ENCODE results near the gene UBE2C. TPM values are rescaled to one million over a fixed set of nuclear protein-coding genes. Genes with fewer than 3 reads are reported as not detected.
"Not testable (repeated sequence)": the region's sequence is repeated elsewhere in the genome, so short reads cannot be mapped to it uniquely, and the experiment has no call there.

The UBE2C gene
- polyA plus RNA-seq, 3 donors = 0.15 to 0.58 TPM; not detected in 1

- peaks cover 33% of the 10 kb centered on the region for H4K20me1 ChIP-seq (ENCODE audit: insufficient read depth, low read length)
- intact Hi-C loops (cut with micrococcal nuclease) = loop anchor here (10.0 kb wide), 2 partner anchors 302 to 322 kb away; partner anchors contain the start of gene CD40 (in 1 of the 2)
- DNase-seq = peak; percentile 67 to 90 (median 77)
- Mint-ChIP-seq H3K9me3 (no peaks in the 10 kb centered on the region), H3K36me3 (peaks cover 35 to 39% of the 10 kb centered on the region in 2 donors), H3K4me3 (peak overlapping the region; percentile 93 to 97), H3K4me1 (peaks cover 14% of the 10 kb centered on the region), H3K27me3 (ENCODE audit: low read depth in 3 of 3) (peaks cover 0 to 2% (median 0%) of the 10 kb centered on the region in 3 donors), H3K27ac (peak overlapping the region; percentile 97 to 99 (median 99))
- no peak for TF ChIP-seq CTCF (IDR thresholded peaks at IDR 0.05)
- peaks cover 18 to 22% of the 10 kb centered on the region in 2 donors for H3K4me1 ChIP-seq (ENCODE audit: control insufficient read depth in 1 of 2, insufficient read depth in 2 of 2, low read length in 2 of 2)
- H2AFZ ChIP-seq (ENCODE audit: insufficient read depth, low read depth, low read length, poor library complexity, severe bottlenecking) = peak overlapping the region; percentile 55
- H3K27ac ChIP-seq (ENCODE audit: low read depth in 1 of 2, low read length in 2 of 2) = peak overlapping the region; percentile 98
- 3% methylated on average over 11 of the region's 19 CpGs for WGBS (ENCODE audit: insufficient coverage)
- H3K9me3 ChIP-seq (replicated peaks in 1 of 2; ENCODE audit: control insufficient read depth in 1 of 2, insufficient read depth in 1 of 2, low read length in 2 of 2) = no peaks in the 10 kb centered on the region
- peak overlapping the region; percentile 99 for H3K9ac ChIP-seq (ENCODE audit: insufficient read depth, low read length, poor library complexity, severe bottlenecking)
- peak overlapping the region; percentile 90 for H3K4me2 ChIP-seq (replicated peaks; ENCODE audit: extremely low read depth, low read length, poor library complexity, severe bottlenecking)
- peaks cover 34 to 37% of the 10 kb centered on the region in 2 donors for H3K36me3 ChIP-seq (replicated peaks in 1 of 2; ENCODE audit: control insufficient read depth in 1 of 2, insufficient read depth in 2 of 2, low read length in 2 of 2)
- H3K27me3 ChIP-seq (ENCODE audit: control insufficient read depth in 2 of 2, insufficient read depth in 2 of 2, low read length in 2 of 2) = no peaks in the 10 kb centered on the region
- H3K4me3 ChIP-seq (replicated peaks in 1 of 3; ENCODE audit: low read depth in 2 of 3, low read length in 3 of 3) = peak overlapping the region; percentile 90 to 96 (median 95)
- H3K79me2 ChIP-seq (ENCODE audit: insufficient read depth, low read length) = peaks cover 49% of the 10 kb centered on the region
These were observed 19.9 kb upstream of the UBE2C start for GRCh38 chr20:45792317-45793118.

DNA sequence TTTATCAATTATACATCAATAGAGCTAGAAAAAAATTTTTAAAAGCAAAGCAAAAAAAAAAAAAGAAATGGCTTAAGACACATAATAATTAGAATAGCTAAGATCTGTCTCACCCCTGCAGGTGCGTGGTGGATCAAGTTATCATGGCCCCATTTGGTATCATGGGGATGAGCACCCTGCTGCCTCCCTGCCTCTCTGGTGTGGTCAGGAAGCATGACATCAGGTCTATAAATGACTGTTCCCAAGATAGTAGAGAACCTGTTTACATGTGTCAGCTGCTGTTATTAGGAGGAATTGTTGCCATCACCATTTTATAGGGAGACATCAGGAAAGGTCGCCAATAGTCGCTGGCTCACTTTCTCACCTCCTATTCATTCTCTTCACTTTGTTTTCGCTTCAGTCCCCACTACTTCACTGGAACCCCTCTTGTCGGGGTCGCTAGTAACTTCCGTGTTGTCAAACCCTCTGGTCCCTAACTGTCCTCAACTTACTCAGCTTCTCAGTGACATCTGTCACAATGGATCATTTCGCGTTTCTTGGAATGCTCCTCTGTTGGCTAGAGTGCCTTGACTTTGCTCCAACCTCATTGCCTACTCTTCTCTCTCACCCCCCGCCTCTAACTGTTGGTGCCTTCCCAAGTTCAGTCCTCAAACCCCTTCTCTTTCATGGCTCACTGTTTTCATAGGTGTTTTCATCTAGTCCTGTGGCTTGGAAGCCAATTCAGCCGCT is 15.9 kb upstream of the UBE2C start:
- Histone ChIP-seq H4K20me1 (ENCODE audit: insufficient read depth, low read length) (peaks cover 61% of the 10 kb centered on the region), H3K9me3 (replicated peaks in 1 of 2; ENCODE audit: control insufficient read depth in 1 of 2, insufficient read depth in 1 of 2, low read length in 2 of 2) (no peaks in the 10 kb centered on the region), H3K27me3 (ENCODE audit: control insufficient read depth in 2 of 2, insufficient read depth in 2 of 2, low read length in 2 of 2) (no peaks in the 10 kb centered on the region), H3K4me2 (replicated peaks; ENCODE audit: extremely low read depth, low read length, poor library complexity, severe bottlenecking) (no peak overlapping the region), H2AFZ (ENCODE audit: insufficient read depth, low read depth, low read length, poor library complexity, severe bottlenecking) (no peak overlapping the region), H3K27ac (ENCODE audit: low read depth in 1 of 2, low read length in 2 of 2) (no peak overlapping the region), H3K36me3 (replicated peaks in 1 of 2; ENCODE audit: control insufficient read depth in 1 of 2, insufficient read depth in 2 of 2, low read length in 2 of 2) (peaks cover 46% of the 10 kb centered on the region in 2 donors), H3K4me3 (replicated peaks in 1 of 3; ENCODE audit: low read depth in 2 of 3, low read length in 3 of 3) (no peak overlapping the region), H3K4me1 (ENCODE audit: control insufficient read depth in 1 of 2, insufficient read depth in 2 of 2, low read length in 2 of 2) (peaks cover 16 to 18% of the 10 kb centered on the region in 2 donors), H3K9ac (ENCODE audit: insufficient read depth, low read length, poor library complexity, severe bottlenecking) (no peak overlapping the region), H3K79me2 (ENCODE audit: insufficient read depth, low read length) (peaks cover 58% of the 10 kb centered on the region)
- intact Hi-C loops (cut with micrococcal nuclease) = loop anchor here (10.0 kb wide), 2 partner anchors 298 to 318 kb away; partner anchors contain the start of gene CD40 (in 1 of the 2)
- Mint-ChIP-seq H3K27ac (peak overlapping the region in 3 of 7 donors; percentile 33 to 75 (median 73)), H3K27me3 (ENCODE audit: low read depth in 3 of 3) (peaks cover 0 to 2% (median 0%) of the 10 kb centered on the region in 3 donors), H3K4me1 (peaks cover 23% of the 10 kb centered on the region), H3K36me3 (peaks cover 44 to 57% of the 10 kb centered on the region in 2 donors), H3K9me3 (no peaks in the 10 kb centered on the region), H3K4me3 (no peak overlapping the region)
- DNase-seq = no peak
- TF ChIP-seq CTCF (IDR thresholded peaks at IDR 0.05) = no peak
- WGBS (ENCODE audit: insufficient coverage) = over 99% methylated on average over 11 of the region's 11 CpGs

DNA sequence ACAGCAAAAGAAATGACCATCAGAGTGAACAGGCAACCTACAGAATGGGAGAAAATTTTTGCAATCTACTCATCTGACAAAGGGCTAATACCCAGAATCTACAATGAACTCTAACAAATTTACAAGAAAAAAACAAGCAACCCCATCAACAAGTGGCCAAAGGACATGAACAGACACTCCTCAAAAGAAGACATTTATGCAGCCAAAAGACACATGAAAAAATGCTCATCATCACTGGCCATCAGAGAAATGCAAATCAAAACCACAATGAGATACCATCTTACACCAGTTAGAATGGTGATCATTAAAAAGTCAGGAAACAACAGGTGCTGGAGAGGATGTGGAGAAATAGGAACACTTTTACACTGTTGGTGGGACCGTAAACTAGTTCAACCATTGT is 14.9 kb upstream of the UBE2C start:
- DNase-seq; H3K9ac ChIP-seq (ENCODE audit: insufficient read depth, low read length, poor library complexity, severe bottlenecking); H3K27me3 Mint-ChIP-seq (ENCODE audit: low read depth in 3 of 3); H3K27me3 ChIP-seq (ENCODE audit: control insufficient read depth in 2 of 2, insufficient read depth in 2 of 2, low read length in 2 of 2); H2AFZ ChIP-seq (ENCODE audit: insufficient read depth, low read depth, low read length, poor library complexity, severe bottlenecking); H3K4me3 Mint-ChIP-seq; H3K4me3 ChIP-seq (replicated peaks in 1 of 3; ENCODE audit: low read depth in 2 of 3, low read length in 3 of 3); H3K9me3 ChIP-seq (replicated peaks in 1 of 2; ENCODE audit: control insufficient read depth in 1 of 2, insufficient read depth in 1 of 2, low read length in 2 of 2); H3K27ac ChIP-seq (ENCODE audit: low read depth in 1 of 2, low read length in 2 of 2); H3K4me2 ChIP-seq (replicated peaks; ENCODE audit: extremely low read depth, low read length, poor library complexity, severe bottlenecking); H3K27ac Mint-ChIP-seq; H3K9me3 Mint-ChIP-seq: not testable (repeated sequence)
- Histone ChIP-seq H4K20me1 (ENCODE audit: insufficient read depth, low read length) (peaks cover 68% of the 10 kb centered on the region), H3K4me1 (ENCODE audit: control insufficient read depth in 1 of 2, insufficient read depth in 2 of 2, low read length in 2 of 2) (peaks cover 12 to 13% of the 10 kb centered on the region in 2 donors), H3K36me3 (replicated peaks in 1 of 2; ENCODE audit: control insufficient read depth in 1 of 2, insufficient read depth in 2 of 2, low read length in 2 of 2) (peaks cover 56 to 57% of the 10 kb centered on the region in 2 donors), H3K79me2 (ENCODE audit: insufficient read depth, low read length) (peaks cover 51% of the 10 kb centered on the region)
- intact Hi-C loops (cut with micrococcal nuclease) = loop anchor here (10.0 kb wide), 2 partner anchors 297 to 317 kb away; partner anchors contain the start of gene CD40 (in 1 of the 2)
- Mint-ChIP-seq H3K4me1 (peaks cover 19% of the 10 kb centered on the region), H3K36me3 (peaks cover 54 to 67% of the 10 kb centered on the region in 2 donors)
- no CpG with 5 or more reads among the region's 1 CpG for WGBS (ENCODE audit: insufficient coverage)
